Natural killer cell treated with Interleukin-12 subunit alpha and Interleukin-12 subunit beta and Interleukin-15 and Interleukin-18, amount 100 ng/mL, for 72 hours (primary cell): ENCODE results near the gene METTL13. TPM values are rescaled to one million over a fixed set of nuclear protein-coding genes. Genes with fewer than 3 reads are reported as not detected.

Experiments used
- ATAC-seq, 2 donors: fragments of 150-1000 bp; cut with Tn5 transposase in 1 of 2; sonication (Bioruptor Pico), chemical (Tn5 transposase) in 1 of 2; 2 replicates each; pipeline ENCODE4 v1.10.0; 2021
- DNase-seq: peaks from one replicate; pipeline ENCODE4 v3.0.0; 2022; ENCODE audit warnings: low spot score
- H3K27ac Mint-ChIP-seq, 2 donors: 1 replicate in 1 of 2; 2 replicates in 1 of 2; pipeline ENCODE4 v1.8.0; 2022; ENCODE audit warnings: mixed read lengths in 2 of 2, mild to moderate bottlenecking in 1 of 2, moderate library complexity in 1 of 2
- H3K27me3 Mint-ChIP-seq, 2 donors: 1 replicate in 1 of 2; 2 replicates in 1 of 2; pipeline ENCODE4 v1.8.0; 2022; ENCODE audit warnings: mixed read lengths in 2 of 2
- H3K36me3 Mint-ChIP-seq: one replicate; pipeline ENCODE4 v1.8.0; 2022; ENCODE audit warnings: mixed read lengths
- H3K4me1 Mint-ChIP-seq, 2 donors: 1 replicate in 1 of 2; 2 replicates in 1 of 2; pipeline ENCODE4 v1.8.0; 2022; ENCODE audit warnings: low read depth in 2 of 2, mixed read lengths in 2 of 2, mild to moderate bottlenecking in 1 of 2
- H3K4me3 Mint-ChIP-seq: one replicate; pipeline ENCODE4 v1.8.0; 2022; ENCODE audit warnings: mixed read lengths
- H3K9me3 Mint-ChIP-seq: 2 replicates; pipeline ENCODE4 v1.8.0; 2022; ENCODE audit warnings: mixed read lengths
- total RNA-seq, 2 donors: library from RNA; stranded (reverse); gene quantifications; one replicate each; pipeline ENCODE4 v1.2.3, GENCODE V29; 2022

METTL13 gene
- total RNA-seq, 2 donors from 2014 or later: 40.5 to 69.8 TPM

- ATAC-seq: peak in 1 of 2 donors; percentile 60
Observed at GRCh38 chr1:171751221-171751620, 30.2 kb upstream of the METTL13 start.

GRCh38 chr1:171753182-171753581 is 28.3 kb upstream of the METTL13 start:
- Mint-ChIP-seq H3K27me3 (peaks cover 4 to 11% of the 10 kb centered on the region in 2 donors), H3K36me3 (no peaks in the 10 kb centered on the region), H3K9me3 (no peaks in the 10 kb centered on the region), H3K27ac (no peak overlapping the region), H3K4me1 (no peaks in the 10 kb centered on the region), H3K4me3 (no peak overlapping the region)
- ATAC-seq (no peak), DNase-seq (no peak)

More at GRCh38 chr1:171751221-171751620, 30.2 kb upstream of the METTL13 start:
- Mint-ChIP-seq H3K4me3 (peak overlapping the region; percentile 26), H3K36me3 (no peaks in the 10 kb centered on the region), H3K27me3 (peaks cover 0 to 3% of the 10 kb centered on the region in 2 donors), H3K4me1 (no peaks in the 10 kb centered on the region), H3K27ac (peak overlapping the region in 1 of 2 donors; percentile 53), H3K9me3 (no peaks in the 10 kb centered on the region)
- DNase-seq: no peak

- ATAC-seq (no peak), DNase-seq (no peak)
- Mint-ChIP-seq H3K9me3 (no peaks in the 10 kb centered on the region), H3K4me1 (no peaks in the 10 kb centered on the region), H3K4me3 (no peak overlapping the region), H3K27ac (no peak overlapping the region), H3K36me3 (no peaks in the 10 kb centered on the region), H3K27me3 (peaks cover 5 to 13% of the 10 kb centered on the region in 2 donors)
Observed at GRCh38 chr1:171753685-171754352, 27.6 kb upstream of the METTL13 start.

GRCh38 chr1:171754353-171754705 is 27.1 kb upstream of the METTL13 start:
- peaks cover 5 to 16% of the 10 kb centered on the region in 2 donors for H3K27me3 Mint-ChIP-seq
- no peak overlapping the region for H3K27ac Mint-ChIP-seq
- H3K4me1 Mint-ChIP-seq: no peaks in the 10 kb centered on the region
- no peak overlapping the region for H3K4me3 Mint-ChIP-seq
- no peak for DNase-seq
- ATAC-seq: no peak
- H3K36me3 Mint-ChIP-seq: no peaks in the 10 kb centered on the region
- no peaks in the 10 kb centered on the region for H3K9me3 Mint-ChIP-seq

GRCh38 chr1:171754971-171755370 is 26.5 kb upstream of the METTL13 start:
- DNase-seq: no peak
- no peaks in the 10 kb centered on the region for H3K36me3 Mint-ChIP-seq
- no peak overlapping the region for H3K27ac Mint-ChIP-seq
- no peaks in the 10 kb centered on the region for H3K4me1 Mint-ChIP-seq
- no peak for ATAC-seq
- no peak overlapping the region for H3K4me3 Mint-ChIP-seq
- H3K27me3 Mint-ChIP-seq: peaks cover 5 to 16% of the 10 kb centered on the region in 2 donors
- H3K9me3 Mint-ChIP-seq: no peaks in the 10 kb centered on the region

- no peak for DNase-seq
- H3K4me1 Mint-ChIP-seq: no peaks in the 10 kb centered on the region
- H3K9me3 Mint-ChIP-seq: no peaks in the 10 kb centered on the region
- no peaks in the 10 kb centered on the region for H3K36me3 Mint-ChIP-seq
- no peak for ATAC-seq
- peaks cover 5 to 16% of the 10 kb centered on the region in 2 donors for H3K27me3 Mint-ChIP-seq
- H3K4me3 Mint-ChIP-seq: no peak overlapping the region
- no peak overlapping the region for H3K27ac Mint-ChIP-seq
Observed at GRCh38 chr1:171756856-171757255, 24.6 kb upstream of the METTL13 start.

- peaks cover 11 to 17% of the 10 kb centered on the region in 2 donors for H3K27me3 Mint-ChIP-seq
- no peak overlapping the region for H3K27ac Mint-ChIP-seq
Observed at GRCh38 chr1:171758011-171758410, 23.4 kb upstream of the METTL13 start.

GRCh38 chr1:171762143-171762563 is 19.3 kb upstream of the METTL13 start:
- Mint-ChIP-seq H3K4me3 (no peak overlapping the region), H3K27ac (no peak overlapping the region), H3K36me3 (no peaks in the 10 kb centered on the region), H3K9me3 (no peaks in the 10 kb centered on the region), H3K27me3 (peaks cover 32 to 35% of the 10 kb centered on the region in 2 donors), H3K4me1 (no peaks in the 10 kb centered on the region)
- DNase-seq (no peak), ATAC-seq (no peak)

More at GRCh38 chr1:171758011-171758410, 23.4 kb upstream of the METTL13 start:
- ATAC-seq: no peak
- DNase-seq: no peak
- Mint-ChIP-seq H3K4me3 (no peak overlapping the region), H3K4me1 (no peaks in the 10 kb centered on the region), H3K36me3 (no peaks in the 10 kb centered on the region), H3K9me3 (no peaks in the 10 kb centered on the region)

GRCh38 chr1:171763764-171764163 is 17.7 kb upstream of the METTL13 start:
- no peaks in the 10 kb centered on the region for H3K4me1 Mint-ChIP-seq
- H3K36me3 Mint-ChIP-seq: no peaks in the 10 kb centered on the region
- H3K9me3 Mint-ChIP-seq: no peaks in the 10 kb centered on the region
- H3K27me3 Mint-ChIP-seq: peaks cover 26 to 30% of the 10 kb centered on the region in 2 donors
- ATAC-seq (peak in 1 of 2 donors; percentile 24), DNase-seq (no peak)
- no peak overlapping the region for H3K4me3 Mint-ChIP-seq
- H3K27ac Mint-ChIP-seq: no peak overlapping the region

GRCh38 chr1:171769171-171769570 is 12.3 kb upstream of the METTL13 start:
- no peaks in the 10 kb centered on the region for H3K4me1 Mint-ChIP-seq

GRCh38 chr1:171769754-171770153 is 11.7 kb upstream of the METTL13 start:
- no peaks in the 10 kb centered on the region for H3K36me3 Mint-ChIP-seq
- peaks cover 17 to 25% of the 10 kb centered on the region in 2 donors for H3K27me3 Mint-ChIP-seq
- H3K9me3 Mint-ChIP-seq: no peaks in the 10 kb centered on the region
- DNase-seq (no peak), ATAC-seq (no peak)
- H3K4me3 Mint-ChIP-seq: no peak overlapping the region
- H3K4me1 Mint-ChIP-seq: no peaks in the 10 kb centered on the region
- no peak overlapping the region for H3K27ac Mint-ChIP-seq

More at GRCh38 chr1:171769171-171769570, 12.3 kb upstream of the METTL13 start:
- no peaks in the 10 kb centered on the region for H3K9me3 Mint-ChIP-seq
- peaks cover 19 to 25% of the 10 kb centered on the region in 2 donors for H3K27me3 Mint-ChIP-seq
- DNase-seq (no peak), ATAC-seq (no peak)
- no peaks in the 10 kb centered on the region for H3K36me3 Mint-ChIP-seq
- no peak overlapping the region for H3K4me3 Mint-ChIP-seq
- no peak overlapping the region for H3K27ac Mint-ChIP-seq

GRCh38 chr1:171772312-171772711 is 9.1 kb upstream of the METTL13 start:
- no peaks in the 10 kb centered on the region for H3K4me1 Mint-ChIP-seq
- H3K27me3 Mint-ChIP-seq: peaks cover 11 to 12% of the 10 kb centered on the region in 2 donors
- H3K36me3 Mint-ChIP-seq: no peaks in the 10 kb centered on the region
- no peak overlapping the region for H3K27ac Mint-ChIP-seq
- H3K4me3 Mint-ChIP-seq: no peak overlapping the region
- ATAC-seq (no peak), DNase-seq (no peak)
- no peaks in the 10 kb centered on the region for H3K9me3 Mint-ChIP-seq

- Mint-ChIP-seq H3K4me1 (peaks cover 45 to 47% of the 10 kb centered on the region in 2 donors), H3K36me3 (peaks cover 10% of the 10 kb centered on the region), H3K27me3 (peaks cover 0 to 5% of the 10 kb centered on the region in 2 donors), H3K27ac (peak overlapping the region; percentile 92 to 98), H3K4me3 (peak overlapping the region; percentile 95), H3K9me3 (no peaks in the 10 kb centered on the region)
- no peak for DNase-seq
- ATAC-seq: no peak
Observed at GRCh38 chr1:171780583-171781175, 781 bp upstream of the METTL13 start.

GRCh38 chr1:171783816-171784530 is 2.5 kb downstream of the METTL13 start:
- Mint-ChIP-seq H3K9me3 (no peaks in the 10 kb centered on the region), H3K27me3 (no peaks in the 10 kb centered on the region), H3K4me3 (peak overlapping the region; percentile 95), H3K36me3 (peaks cover 31% of the 10 kb centered on the region), H3K4me1 (peaks cover 49 to 59% of the 10 kb centered on the region in 2 donors), H3K27ac (peak overlapping the region; percentile 92 to 98)
- DNase-seq (no peak), ATAC-seq (no peak)
